IPS-NIHi7 (cell line): ENCODE measurements around the gene DNMT3A.

Experiments used
- DNase-seq: peaks from one replicate; pipeline ENCODE4 v3.0.0; 2012; ENCODE audit warnings: mixed read lengths; ENCODE audit errors: extremely low spot score

The DNMT3A gene

GRCh38 chr2:25347205-25347815 is 5.6 kb upstream of the DNMT3A start:
- no peak for DNase-seq

GRCh38 chr2:25343187-25343825 is 1.6 kb upstream of the DNMT3A start:
- DNase-seq, result no peak

GRCh38 chr2:25342372-25343186 is 854 bp upstream of the DNMT3A start:
- peak; percentile 95 for DNase-seq

DNA sequence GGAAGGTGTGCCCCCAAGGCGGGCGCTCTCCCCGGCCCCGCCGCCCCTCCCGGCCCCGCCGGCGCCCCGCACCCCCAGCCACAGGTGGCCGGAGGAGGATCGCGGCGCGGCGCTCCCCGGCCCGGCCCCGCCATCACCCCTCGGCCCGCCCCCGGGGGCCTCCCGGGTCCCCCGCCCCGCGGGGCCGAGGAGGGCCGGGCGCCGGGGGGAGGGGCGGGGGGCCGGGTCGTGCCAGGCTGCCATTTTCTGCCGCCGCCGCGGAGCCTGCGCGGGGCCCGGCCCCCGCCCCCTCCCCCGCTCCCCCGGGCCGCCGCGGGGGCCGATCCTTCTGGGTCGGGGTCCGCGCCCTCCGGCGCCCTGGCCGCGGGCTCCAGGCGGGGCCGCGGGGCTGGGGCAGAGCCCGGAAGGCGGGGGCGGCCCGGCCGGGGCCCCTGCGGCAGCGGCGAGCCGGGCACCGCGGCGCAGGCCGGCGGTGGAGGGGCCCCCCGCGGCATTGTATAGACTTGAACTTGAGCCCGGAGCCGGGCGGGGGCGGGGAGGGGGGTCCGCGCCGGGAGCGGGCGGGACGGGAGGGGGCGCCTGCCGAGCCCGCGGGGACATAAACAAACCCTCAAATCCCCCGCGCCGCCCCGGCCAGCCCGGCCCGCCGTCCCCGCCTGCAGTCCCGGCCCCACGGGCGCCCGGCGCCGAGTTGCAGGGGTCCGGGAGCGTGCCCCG is 556 bp downstream of the DNMT3A start:
- DNase-seq, result peak; percentile 42

DNA sequence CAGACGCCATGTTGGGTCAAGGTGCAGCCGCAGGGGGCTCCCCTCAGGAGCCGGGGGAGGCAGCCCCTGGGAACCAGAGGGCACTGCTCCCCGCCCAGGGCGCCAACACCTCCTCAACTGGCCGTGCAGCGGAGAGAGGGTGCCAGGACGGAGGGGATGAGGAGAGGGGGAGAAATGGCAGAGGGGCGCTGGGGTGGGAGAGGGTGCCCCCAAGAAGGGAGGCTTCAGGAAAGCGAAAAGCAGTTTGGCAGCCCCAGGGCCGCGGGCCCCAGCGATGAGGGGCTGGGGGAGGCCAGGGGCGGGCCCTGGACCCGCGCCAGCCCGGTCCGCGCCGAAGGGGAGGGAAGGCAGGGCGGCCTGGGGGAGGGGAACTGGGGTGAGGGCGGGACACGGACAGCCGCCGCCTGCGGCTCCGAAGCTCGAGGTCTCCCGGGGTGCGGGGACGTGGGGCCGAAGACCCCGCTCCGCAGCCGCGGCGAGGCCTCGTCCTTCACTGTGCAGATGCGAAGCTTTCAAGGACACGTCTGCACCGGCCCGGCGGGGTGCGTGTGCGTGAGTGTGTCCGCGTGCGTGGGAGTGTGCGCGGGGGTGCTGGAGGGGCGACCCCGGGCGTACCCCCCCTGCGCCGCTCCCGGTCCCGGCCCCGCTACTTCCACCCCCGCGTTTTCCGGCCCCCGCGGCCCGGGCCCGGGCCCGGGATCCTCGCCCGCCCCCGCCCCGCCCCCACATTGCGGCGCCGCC is 1.4 kb downstream of the DNMT3A start:
- DNase-seq, result no peak

DNA sequence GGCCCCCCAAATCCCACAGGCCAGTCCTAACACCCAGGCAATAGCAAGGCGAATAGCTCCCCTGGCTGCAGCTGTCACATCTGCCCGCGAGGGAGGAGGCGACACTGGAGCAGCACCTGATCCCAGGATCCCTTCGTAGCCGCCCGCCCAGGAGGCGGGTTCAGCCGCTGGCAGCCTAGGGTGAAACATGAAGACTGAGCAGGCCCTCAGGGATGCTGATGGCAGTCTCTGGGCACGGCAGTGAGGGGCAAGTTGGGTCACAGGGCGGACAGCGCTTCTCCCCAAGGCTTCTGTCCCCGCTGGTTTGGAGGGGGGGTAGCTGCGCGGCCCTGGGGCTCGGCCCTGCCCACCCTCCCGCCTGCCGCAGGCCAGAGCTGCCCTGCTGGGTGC is 1.9 kb downstream of the DNMT3A start:
- DNase-seq, result peak; percentile 55

- DNase-seq, result no peak
Measured at GRCh38 chr2:25339211-25339674, 2.5 kb downstream of the DNMT3A start.

DNA sequence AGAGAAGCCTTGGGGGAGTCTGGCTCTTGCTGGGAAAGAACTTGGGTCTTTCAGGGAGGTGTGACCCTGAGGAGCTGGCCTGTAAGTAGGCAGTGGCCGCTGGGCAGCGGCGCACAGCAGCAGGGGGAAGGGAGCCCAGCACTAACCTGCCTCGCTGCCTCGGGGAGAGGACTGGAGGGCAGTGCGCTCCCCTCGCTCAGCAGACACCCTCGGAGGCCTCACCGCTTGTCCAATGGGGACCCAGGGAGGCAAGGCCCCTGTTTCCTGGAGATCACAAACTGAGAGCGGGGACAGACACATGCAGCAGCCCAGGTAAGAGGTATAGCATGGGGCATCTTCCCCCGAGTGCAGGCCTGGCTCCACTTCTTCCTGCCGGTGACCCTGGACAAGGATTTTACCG is 3.3 kb downstream of the DNMT3A start:
- DNase-seq, result no peak

- no peak for DNase-seq
Measured at GRCh38 chr2:25337891-25338290, 3.8 kb downstream of the DNMT3A start.

DNA sequence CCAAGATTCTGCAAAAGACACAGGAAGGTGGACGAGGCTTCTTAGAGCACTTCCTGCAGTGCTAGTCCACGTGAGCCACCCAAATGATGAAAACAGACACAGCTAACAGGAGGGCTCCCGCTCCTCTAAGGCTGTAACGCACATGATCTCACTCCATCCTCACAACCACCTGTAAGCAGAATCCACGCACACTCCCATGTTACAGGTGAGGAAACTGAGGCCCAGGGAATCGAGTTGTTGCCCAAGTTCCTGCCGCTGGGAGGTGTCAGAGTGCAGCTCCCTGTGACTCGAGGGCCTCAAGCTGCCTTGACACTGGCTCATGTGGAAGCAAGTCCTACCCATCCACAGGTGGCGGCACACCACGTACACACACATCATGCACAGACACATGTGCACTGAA is 4.4 kb downstream of the DNMT3A start:
- DNase-seq, result no peak

GRCh38 chr2:25336383-25336841 is 5.3 kb downstream of the DNMT3A start:
- no peak for DNase-seq

GRCh38 chr2:25335971-25336370 is 5.8 kb downstream of the DNMT3A start:
- no peak for DNase-seq

DNA sequence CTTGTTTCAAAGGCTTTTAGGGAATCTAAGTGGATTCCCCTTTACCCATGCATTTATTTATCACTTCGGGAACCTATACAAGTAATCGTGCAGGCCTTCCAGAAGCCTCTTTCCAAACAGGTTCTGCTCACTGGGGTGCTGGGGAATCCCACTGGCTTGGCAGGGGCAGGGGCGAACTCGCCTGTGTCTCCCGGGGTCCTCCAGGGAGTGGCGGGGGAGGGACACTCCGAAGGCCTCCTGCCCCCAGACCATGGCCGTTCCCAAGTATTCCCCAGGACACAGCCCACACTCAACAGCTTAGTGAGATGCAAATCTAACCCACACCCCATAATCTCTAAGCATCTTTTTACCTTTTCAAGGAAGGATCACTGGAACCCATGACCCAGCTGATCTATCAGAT is 6.5 kb downstream of the DNMT3A start:
- DNase-seq, result no peak

GRCh38 chr2:25334482-25334881 is 7.2 kb downstream of the DNMT3A start:
- no peak for DNase-seq

GRCh38 chr2:25333981-25334380 is 7.7 kb downstream of the DNMT3A start:
- no peak for DNase-seq

GRCh38 chr2:25332571-25332970 is 9.2 kb downstream of the DNMT3A start:
- no peak for DNase-seq

DNA sequence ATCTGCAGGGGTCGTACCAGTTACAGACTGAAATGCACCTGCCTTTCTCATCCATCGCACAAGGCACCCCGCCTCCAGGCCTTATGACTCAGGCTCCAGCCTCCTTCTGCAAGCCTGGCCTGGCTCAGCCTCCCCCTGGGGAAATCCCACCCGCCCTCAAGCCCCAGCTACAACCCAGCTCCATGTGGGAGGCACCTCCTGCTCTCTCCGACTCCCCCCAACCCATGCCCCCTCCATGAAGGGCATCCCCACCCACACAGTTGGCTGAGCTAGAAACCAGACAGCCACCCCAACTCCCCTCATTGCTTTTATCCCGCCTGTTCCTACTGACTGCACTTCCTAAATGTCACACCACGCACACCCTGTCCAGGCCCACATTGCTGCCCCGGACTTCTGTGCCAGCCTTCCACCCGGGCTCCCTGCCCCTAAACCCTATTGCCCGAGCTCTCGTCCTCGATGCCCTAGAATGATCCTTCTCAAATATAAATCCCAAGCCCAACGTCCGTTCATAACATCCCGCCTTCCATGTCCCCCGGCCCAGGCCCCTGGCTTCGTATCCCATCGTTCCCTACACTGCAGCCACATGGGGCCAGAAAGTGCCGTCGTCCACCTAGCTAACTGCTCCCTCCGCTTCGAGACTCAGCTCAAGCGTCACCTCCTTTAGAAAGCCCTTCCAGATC is 9.9 kb downstream of the DNMT3A start:
- no peak for DNase-seq

DNA sequence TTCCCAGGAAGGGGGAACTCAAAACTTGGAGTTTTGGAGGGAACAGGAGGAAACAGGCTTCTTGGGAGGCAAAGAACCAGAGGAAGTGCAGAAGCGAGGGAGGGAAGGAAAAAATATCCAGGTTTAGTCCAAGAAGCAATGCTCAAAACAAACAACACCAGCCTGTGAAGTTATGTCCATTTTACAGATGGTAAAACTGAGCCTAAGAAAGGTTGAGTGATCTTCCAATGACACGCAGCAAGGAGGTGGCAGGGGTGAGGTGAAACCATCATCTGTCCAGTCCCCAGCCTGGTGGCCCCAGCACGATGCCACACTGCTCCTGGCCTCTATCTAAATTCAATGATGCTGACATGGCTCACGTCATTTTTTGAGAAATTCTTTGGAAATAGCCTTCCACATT is 10.8 kb downstream of the DNMT3A start:
- DNase-seq, result no peak

DNA sequence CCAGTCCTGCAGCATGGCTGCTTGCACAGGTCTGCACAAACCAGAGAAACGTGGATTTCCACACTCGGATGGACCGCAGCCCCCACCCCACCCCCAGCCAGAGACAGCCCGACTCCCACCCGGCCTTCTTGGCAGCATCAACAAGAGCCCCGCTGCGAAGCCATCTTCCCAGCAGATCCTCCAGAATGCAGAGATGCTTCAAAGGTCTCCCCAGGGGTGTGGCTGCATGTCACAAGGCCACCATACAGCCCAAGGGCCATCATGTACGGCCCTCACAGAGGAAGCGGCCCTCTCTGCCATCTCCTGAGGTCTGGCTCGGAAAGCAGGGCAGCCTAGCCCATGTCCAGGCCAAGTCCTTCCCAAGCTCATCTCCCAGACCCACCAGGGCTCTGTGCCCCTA is 11.5 kb downstream of the DNMT3A start:
- DNase-seq, result no peak

- no peak for DNase-seq
Measured at GRCh38 chr2:25328152-25329085, 13.3 kb downstream of the DNMT3A start.
